Subcutaneous abdominal adipose tissue (tissue), 5 donors: ENCODE measurements around the gene CDC42.
"Not testable (repeated sequence)": the region's sequence is repeated elsewhere in the genome, so short reads cannot be mapped to it uniquely, and the experiment has no call there.

Experiments
- H3K27ac ChIP-seq: one replicate; pipeline ENCODE4 v1.7.0; 2013; ENCODE audit warnings: low read depth, mild to moderate bottlenecking, inconsistent platforms, low read length, moderate library complexity
- H3K27me3 ChIP-seq, 5 donors: one replicate each; pipeline ENCODE4 v1.7.0; 2013; ENCODE audit warnings: low read length in 5 of 5, inconsistent platforms in 1 of 5; ENCODE audit not compliant: control insufficient read depth in 5 of 5, insufficient read depth in 4 of 5
- H3K36me3 ChIP-seq, 5 donors: one replicate each; pipeline ENCODE4 v1.7.0; 2013; ENCODE audit warnings: low read length in 5 of 5; ENCODE audit not compliant: control insufficient read depth in 5 of 5, insufficient read depth in 5 of 5
- H3K4me1 ChIP-seq, 5 donors: one replicate each; pipeline ENCODE4 v1.7.0; 2013; ENCODE audit warnings: low read length in 5 of 5, mild to moderate bottlenecking in 3 of 5, moderate library complexity in 1 of 5; ENCODE audit not compliant: control insufficient read depth in 5 of 5, insufficient read depth in 5 of 5
- H3K4me3 ChIP-seq, 5 donors: one replicate each; pipeline ENCODE4 v1.7.0; 2013; ENCODE audit warnings: low read length in 5 of 5, low read depth in 1 of 5
- H3K9ac ChIP-seq, 5 donors: one replicate each; pipeline ENCODE4 v1.7.0; 2013; ENCODE audit warnings: low read length in 5 of 5, mild to moderate bottlenecking in 4 of 5, moderate library complexity in 3 of 5
- H3K9me3 ChIP-seq, 5 donors: one replicate each; pipeline ENCODE4 v1.7.0; 2013; ENCODE audit warnings: low read length in 5 of 5; ENCODE audit not compliant: control insufficient read depth in 5 of 5
- donor health status: healthy.
- donor health status: healthy.
- donor health status: healthy.
- donor health status: healthy.
- donor health status: healthy.

The CDC42 gene

DNA sequence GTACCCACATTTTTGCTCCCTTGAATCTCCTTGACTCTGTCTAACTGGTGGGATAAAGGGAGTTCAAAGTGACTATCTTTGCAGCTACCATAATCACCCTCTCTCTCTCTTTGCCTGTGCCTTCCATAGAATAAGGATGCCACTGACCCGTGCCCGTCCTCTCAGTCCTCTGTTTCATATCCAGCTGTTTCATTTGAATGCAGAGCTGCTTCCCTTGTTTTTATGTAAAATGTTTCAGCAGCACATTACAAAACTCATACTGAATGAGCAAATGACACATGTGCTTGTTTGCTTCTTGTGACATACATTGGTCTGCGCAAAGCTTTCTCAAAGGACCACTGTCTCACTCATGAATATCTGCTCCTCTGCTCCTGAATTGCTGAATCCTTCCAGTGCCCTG, 38.4 kb downstream of the CDC42 start:
- H3K9ac ChIP-seq: no peak overlapping the region
- H3K27me3 ChIP-seq: no peaks in the 10 kb centered on the region
- no peaks in the 10 kb centered on the region for H3K9me3 ChIP-seq
- H3K27ac ChIP-seq: no peak overlapping the region
- H3K4me3 ChIP-seq: no peak overlapping the region
- peaks cover 35 to 56% (median 40%) of the 10 kb centered on the region in 5 donors for H3K36me3 ChIP-seq
- peaks cover 4 to 41% (median 31%) of the 10 kb centered on the region in 5 donors for H3K4me1 ChIP-seq

DNA sequence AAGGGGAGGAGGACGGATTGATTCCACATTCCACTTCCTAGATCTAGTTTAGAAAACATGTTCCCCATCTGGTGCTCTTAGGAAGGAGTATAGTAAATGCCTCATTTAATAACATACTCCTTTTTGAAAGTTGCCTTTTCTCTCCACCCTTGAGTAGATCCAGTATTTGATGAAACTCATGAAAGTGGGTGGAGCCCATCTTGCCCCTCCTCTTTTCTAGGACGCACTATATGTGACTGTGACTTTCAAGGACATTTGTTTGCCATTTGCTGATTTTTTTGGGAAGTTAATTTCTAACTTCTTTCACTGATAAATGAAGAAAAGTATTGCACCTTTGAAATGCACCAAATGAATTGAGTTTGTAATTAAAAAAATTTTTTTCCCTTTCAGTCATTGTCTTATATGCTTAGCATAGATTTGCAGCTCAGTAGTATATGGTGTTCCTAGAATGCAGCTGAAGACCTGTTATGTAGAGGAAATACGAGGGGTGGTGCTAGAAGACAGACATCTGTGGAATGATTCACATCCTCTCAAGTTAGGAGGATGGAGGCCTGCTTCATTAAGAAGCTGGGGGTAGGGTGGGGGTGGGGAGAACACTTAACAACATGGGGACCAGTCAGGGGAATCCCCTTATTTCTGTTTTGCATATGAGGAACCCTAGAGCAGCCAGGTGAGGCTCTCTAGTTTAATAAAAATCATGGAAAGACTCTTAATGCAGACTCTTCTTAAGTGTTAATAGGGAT, 39.7 kb downstream of the CDC42 start:
- peaks cover 4 to 41% (median 31%) of the 10 kb centered on the region in 5 donors for H3K4me1 ChIP-seq
- H3K27ac ChIP-seq, H3K27me3 ChIP-seq, H3K9ac ChIP-seq, H3K4me3 ChIP-seq, H3K9me3 ChIP-seq: not testable (repeated sequence)
- H3K36me3 ChIP-seq: peaks cover 28 to 52% (median 42%) of the 10 kb centered on the region in 5 donors

DNA sequence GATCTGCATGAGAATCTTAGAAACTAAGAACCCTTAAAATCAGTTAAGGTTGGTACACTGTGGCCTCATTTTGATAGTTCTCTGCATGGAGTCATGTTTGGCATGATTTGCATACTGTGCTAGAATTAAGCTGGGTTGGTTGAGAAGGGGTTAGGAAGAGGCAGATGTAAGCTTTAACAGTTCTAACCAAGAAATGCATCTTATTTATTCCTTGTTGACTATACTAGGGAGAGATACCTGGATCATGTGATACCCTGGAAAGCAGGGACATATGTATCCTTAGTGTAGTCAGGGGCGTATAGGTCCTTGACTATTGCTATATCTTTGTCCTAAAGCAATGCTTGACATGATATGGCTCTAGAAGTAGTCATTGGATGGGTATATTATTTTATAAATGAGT, 41.0 kb downstream of the CDC42 start:
- Histone ChIP-seq H3K36me3 (peaks cover 25 to 48% (median 42%) of the 10 kb centered on the region in 5 donors), H3K9ac (no peak overlapping the region), H3K27me3 (no peaks in the 10 kb centered on the region), H3K4me3 (no peak overlapping the region), H3K27ac (no peak overlapping the region), H3K9me3 (no peaks in the 10 kb centered on the region), H3K4me1 (peaks cover 4 to 29% (median 26%) of the 10 kb centered on the region in 5 donors)

DNA sequence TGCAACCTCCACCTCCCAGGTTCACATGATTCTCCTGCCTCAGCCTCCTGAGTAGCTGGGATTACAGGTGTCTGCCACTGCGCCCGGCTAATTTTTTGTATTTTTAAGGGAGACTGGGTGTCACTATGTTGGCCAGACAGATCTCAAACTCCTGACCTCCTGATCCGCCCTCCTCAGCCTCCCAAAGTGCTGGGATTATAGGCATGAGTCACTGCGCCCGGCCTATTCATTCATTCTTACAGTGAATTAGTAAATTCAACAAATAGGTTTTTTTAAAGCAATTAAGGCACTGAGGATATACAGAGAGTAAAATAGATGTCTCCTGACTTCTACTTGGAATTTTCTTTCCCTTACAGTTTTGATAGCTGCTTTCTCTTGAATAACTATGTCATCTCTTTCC, 43.5 kb downstream of the CDC42 start:
- H3K36me3 ChIP-seq: peaks cover 31 to 58% (median 50%) of the 10 kb centered on the region in 5 donors

DNA sequence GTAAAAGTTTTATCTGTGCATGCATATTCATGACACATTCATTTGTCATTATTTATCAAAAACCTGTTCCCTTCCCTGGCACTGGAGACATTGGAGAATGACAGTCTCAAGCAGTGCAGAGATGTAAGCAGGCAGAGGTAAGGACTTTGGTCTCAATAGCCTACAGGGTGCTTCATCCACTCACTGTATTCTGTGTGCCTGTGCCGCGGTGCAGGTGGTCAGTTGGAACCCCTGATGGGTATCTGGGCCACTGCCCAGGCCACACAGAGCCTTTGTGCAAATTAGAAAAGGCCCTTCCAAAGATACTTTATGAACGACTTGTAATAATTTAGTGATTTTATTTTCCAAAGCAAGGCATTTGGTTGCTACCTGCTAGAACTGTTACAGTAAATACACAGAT, 44.0 kb downstream of the CDC42 start:
- Histone ChIP-seq H3K27me3 (no peaks in the 10 kb centered on the region), H3K36me3 (peaks cover 31 to 59% (median 50%) of the 10 kb centered on the region in 5 donors)

More for the DNA sequence above, 43.5 kb downstream of the CDC42 start:
- no peak overlapping the region for H3K9ac ChIP-seq
- H3K27me3 ChIP-seq: no peaks in the 10 kb centered on the region
- H3K4me1 ChIP-seq: peaks cover 0 to 11% (median 5%) of the 10 kb centered on the region in 5 donors
- H3K4me3 ChIP-seq: no peak overlapping the region
- no peaks in the 10 kb centered on the region for H3K9me3 ChIP-seq
- H3K27ac ChIP-seq: no peak overlapping the region

DNA sequence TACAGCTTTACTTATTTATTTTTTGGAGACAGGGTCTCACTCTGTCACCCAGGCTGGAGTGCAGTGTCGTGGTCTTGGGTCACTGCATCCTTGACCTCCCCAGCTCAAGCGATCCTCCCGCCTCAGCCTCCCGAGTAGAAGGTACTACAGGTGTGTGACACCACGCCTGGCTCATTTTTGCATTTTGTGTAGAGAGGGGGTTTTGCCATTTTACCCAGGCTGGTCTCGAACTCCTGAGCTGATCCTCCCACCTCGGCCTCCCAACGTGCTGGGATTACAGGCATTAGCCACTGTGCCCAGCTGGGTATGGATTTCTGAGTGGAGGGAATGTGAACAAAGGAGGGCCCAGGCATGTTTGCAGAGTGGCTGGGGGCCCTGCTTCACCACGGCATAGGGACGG, 46.2 kb downstream of the CDC42 start:
- H3K9ac ChIP-seq: no peak overlapping the region
- no peaks in the 10 kb centered on the region for H3K27me3 ChIP-seq
- peaks cover 24 to 53% (median 42%) of the 10 kb centered on the region in 5 donors for H3K36me3 ChIP-seq
- no peaks in the 10 kb centered on the region for H3K9me3 ChIP-seq
- no peak overlapping the region for H3K4me3 ChIP-seq
- no peak overlapping the region for H3K27ac ChIP-seq
- peaks cover 0 to 13% (median 6%) of the 10 kb centered on the region in 5 donors for H3K4me1 ChIP-seq

More for the DNA sequence above, 44.0 kb downstream of the CDC42 start:
- H3K27ac ChIP-seq: no peak overlapping the region
- H3K9ac ChIP-seq: no peak overlapping the region
- H3K4me3 ChIP-seq: no peak overlapping the region
- H3K9me3 ChIP-seq: no peaks in the 10 kb centered on the region
- H3K4me1 ChIP-seq: peaks cover 0 to 15% (median 6%) of the 10 kb centered on the region in 5 donors

DNA sequence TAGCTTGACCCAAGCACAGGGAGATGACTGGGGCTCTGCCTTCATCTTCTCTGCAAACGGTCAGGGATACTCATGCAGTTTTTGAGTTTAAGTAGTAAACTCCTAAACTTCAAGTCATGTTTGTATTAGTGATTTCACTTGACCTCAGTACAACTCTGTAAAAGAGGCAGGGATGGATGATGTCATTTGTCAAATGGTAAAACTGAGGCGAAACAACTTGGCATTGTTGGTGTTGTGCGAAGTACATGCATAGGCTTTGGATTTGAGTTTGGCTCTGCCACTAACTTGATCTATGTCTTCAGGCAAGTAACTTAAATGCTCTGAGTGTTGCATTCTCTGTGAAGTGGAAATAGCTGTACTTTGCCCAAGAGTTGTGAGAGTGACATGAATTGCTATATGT, 47.7 kb downstream of the CDC42 start:
- Histone ChIP-seq H3K9ac (no peak overlapping the region), H3K36me3 (peaks cover 21 to 53% (median 34%) of the 10 kb centered on the region in 5 donors), H3K4me3 (no peak overlapping the region), H3K27me3 (no peaks in the 10 kb centered on the region), H3K27ac (no peak overlapping the region), H3K9me3 (no peaks in the 10 kb centered on the region), H3K4me1 (peaks cover 0 to 13% (median 6%) of the 10 kb centered on the region in 5 donors)

DNA sequence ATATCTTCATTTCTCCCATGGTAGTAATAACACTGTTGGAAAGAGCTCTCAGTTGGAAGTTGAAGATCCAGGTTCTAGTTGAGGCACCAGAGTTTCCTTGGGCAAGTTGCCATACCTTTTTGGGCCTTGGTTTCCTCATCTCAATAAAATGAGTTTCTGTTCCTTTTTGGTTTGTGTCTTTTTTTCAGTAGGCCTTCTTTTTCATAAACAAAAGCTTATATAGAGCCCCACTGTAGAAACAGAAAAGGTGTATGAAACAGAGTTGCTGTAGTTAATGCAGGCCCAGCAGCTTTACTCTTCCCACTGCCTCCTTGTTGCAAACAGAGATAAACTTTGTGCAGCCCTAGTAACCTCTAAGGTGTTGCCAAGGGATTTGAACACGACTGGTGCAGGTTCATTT, 48.7 kb downstream of the CDC42 start:
- Histone ChIP-seq H3K4me3 (no peak overlapping the region), H3K9ac (no peak overlapping the region), H3K9me3 (no peaks in the 10 kb centered on the region), H3K4me1 (peaks cover 0 to 13% (median 6%) of the 10 kb centered on the region in 5 donors), H3K27me3 (no peaks in the 10 kb centered on the region), H3K27ac (no peak overlapping the region), H3K36me3 (peaks cover 19 to 49% (median 31%) of the 10 kb centered on the region in 5 donors)

DNA sequence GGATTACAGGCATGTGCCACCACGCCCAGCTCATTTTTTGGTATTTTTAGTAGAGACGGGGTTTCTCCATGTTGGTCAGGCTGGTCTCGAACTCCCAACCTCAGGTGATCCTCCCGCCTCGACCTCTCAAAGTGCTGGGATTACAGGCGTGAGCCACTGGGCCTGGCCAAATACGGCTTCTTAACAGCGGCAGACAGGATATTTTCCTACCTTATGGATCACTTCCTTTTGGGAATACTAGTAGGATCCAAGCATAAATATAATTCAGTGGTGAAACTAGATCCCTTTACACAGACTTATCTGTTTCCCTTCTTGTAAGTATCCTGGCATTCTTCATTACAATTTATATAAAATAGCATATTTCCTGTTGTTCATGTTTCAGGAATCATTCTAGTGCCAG, 49.5 kb downstream of the CDC42 start:
- Histone ChIP-seq H3K27ac (no peak overlapping the region), H3K9ac (no peak overlapping the region), H3K4me1 (peaks cover 0 to 13% (median 6%) of the 10 kb centered on the region in 5 donors), H3K4me3 (no peak overlapping the region), H3K27me3 (no peaks in the 10 kb centered on the region), H3K9me3 (no peaks in the 10 kb centered on the region), H3K36me3 (peaks cover 20 to 43% (median 24%) of the 10 kb centered on the region in 5 donors)

DNA sequence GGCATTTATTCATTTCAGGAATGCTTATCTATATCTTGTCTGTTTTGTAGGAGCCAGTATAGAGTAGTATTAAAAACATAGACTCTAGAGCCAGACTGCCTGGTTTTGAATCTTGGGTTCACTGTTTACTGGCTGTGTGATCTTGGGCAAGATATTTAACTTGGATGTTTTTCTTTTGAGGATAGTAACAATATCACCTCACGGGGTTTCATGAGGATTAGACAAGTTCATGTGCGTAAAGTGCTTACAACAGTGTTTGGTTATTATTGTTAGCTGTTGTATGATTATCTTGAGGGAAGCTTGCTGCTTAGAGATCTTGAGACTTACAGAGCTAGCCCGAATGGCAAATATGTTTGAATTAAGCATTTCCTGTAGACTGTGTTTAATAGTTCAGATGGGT, 50.2 kb downstream of the CDC42 start:
- Histone ChIP-seq H3K9me3 (no peaks in the 10 kb centered on the region), H3K27me3 (no peaks in the 10 kb centered on the region), H3K9ac (no peak overlapping the region), H3K4me3 (no peak overlapping the region), H3K36me3 (peaks cover 16 to 39% (median 18%) of the 10 kb centered on the region in 5 donors), H3K4me1 (peaks cover 0 to 13% (median 6%) of the 10 kb centered on the region in 5 donors), H3K27ac (no peak overlapping the region)
